Motor neuron (in vitro differentiated cells): ENCODE results near the gene ERBB2. TPM values are rescaled to one million over a fixed set of nuclear protein-coding genes. Genes with fewer than 3 reads are reported as not detected.

ENCODE experiments used
- ATAC-seq, 8 experiments: fragments of 200-7000 bp; cut with Tn5 transposase; replicated peaks in 6 of 8; 2 replicates each; pipeline ENCODE4 v1.8.0; 2021; ENCODE audit warnings: mild to moderate bottlenecking in 8 of 8, moderate library complexity in 8 of 8
- H3K27ac ChIP-seq, 2 donors: fragments of 250-450 bp; sonication (Bioruptor Pico); 2 replicates each; pipeline ENCODE4 v1.9.0; 2021; ENCODE audit warnings: antibody characterized with exemption in 2 of 2, mild to moderate bottlenecking in 2 of 2, moderate library complexity in 1 of 2
- H3K4me1 ChIP-seq, 2 donors: fragments of 250-450 bp; sonication (Bioruptor Pico); replicated peaks in 1 of 2; 2 replicates each; pipeline ENCODE4 v1.6.1; 2021; ENCODE audit warnings: antibody characterized with exemption in 2 of 2, mild to moderate bottlenecking in 2 of 2, moderate library complexity in 1 of 2
- H3K4me3 ChIP-seq, 5 donors: fragments of 250-450 bp; sonication (Bioruptor Pico); 2 replicates each; pipeline ENCODE4 v1.9.0; 2021; ENCODE audit warnings: antibody characterized with exemption in 5 of 5, mild to moderate bottlenecking in 5 of 5, moderate library complexity in 4 of 5
- WGBS, 10 experiments: fragments of 450-650 bp; shearing (Covaris generic); methylation state at CpG; one replicate each; pipeline ENCODE4 v1.0.0; 2022; 5-methylcytosine and 5-hydroxymethylcytosine counted together
- in situ Hi-C, 9 experiments: fragments of 400-800 bp; cut with MboI; loops; one replicate each; pipeline ENCODE4 v1.15.0; 2021; ENCODE audit warnings: low sequenced_read_pairs in 9 of 9, low pct_unique_long_range_greater_than_20kb in 2 of 9; ENCODE audit not compliant: unreplicated experiment in 9 of 9
- total RNA-seq, 8 experiments: library from RNA; unstranded; fragments of 300-600 nt; gene quantifications; 2 replicates each; pipeline versions ENCODE4 v1.2.3 to v1.2.4, GENCODE V29; 2022

The ERBB2 gene
- total RNA-seq, 8 experiments from 2014 or later: 7.0 to 54.7 (median 15.9) TPM

DNA sequence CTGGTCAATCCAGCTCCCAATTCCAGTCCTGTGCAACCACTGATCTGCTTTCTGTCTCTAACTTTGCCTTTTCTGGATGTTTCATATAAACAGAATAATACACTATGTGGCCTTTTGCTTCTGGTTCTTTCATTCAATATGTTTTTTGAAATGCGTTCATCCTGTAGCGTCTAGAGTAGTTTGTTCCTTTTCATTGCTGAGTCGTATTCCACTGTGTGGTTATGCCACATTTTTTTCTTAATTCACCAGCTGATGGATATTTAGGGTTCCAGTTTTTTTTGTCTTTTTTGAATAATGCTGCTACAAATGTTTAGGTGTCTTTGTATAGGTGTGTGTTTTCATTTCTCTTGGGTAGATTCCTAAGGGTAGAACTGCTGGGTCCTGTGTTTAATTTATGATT lies 32.7 kb downstream of the ERBB2 start:
- Histone ChIP-seq H3K27ac (no peak overlapping the region), H3K4me3 (no peak overlapping the region), H3K4me1 (peaks cover 0 to 4% of the 10 kb centered on the region in 2 donors)
- no peak for ATAC-seq
- in situ Hi-C loops: loop anchor here in 1 of 9 experiments (25.0 kb wide), 1 partner anchor 120 kb away; the partner anchor contains the start of gene NEUROD2
- 73 to 100% (median 93%) methylated on average over 3 of the region's 3 CpGs; no CpG with 5 or more reads in 1 of the 10 experiments for WGBS, 10 experiments

GRCh38 chr17:39735882-39736281 lies 36.0 kb downstream of the ERBB2 start:
- no peak for ATAC-seq
- WGBS, 10 experiments: 14 to 43% (median 30%) methylated on average over 1 of the region's 2 CpGs; no CpG with 5 or more reads in 6 of the 10 experiments
- Histone ChIP-seq H3K27ac (no peak overlapping the region), H3K4me3 (no peak overlapping the region), H3K4me1 (peaks cover 8 to 24% of the 10 kb centered on the region in 2 donors)
- in situ Hi-C loops: loop anchor here in 1 of 9 experiments (25.0 kb wide), 1 partner anchor 124 kb away; the partner anchor contains the start of gene NEUROD2

DNA sequence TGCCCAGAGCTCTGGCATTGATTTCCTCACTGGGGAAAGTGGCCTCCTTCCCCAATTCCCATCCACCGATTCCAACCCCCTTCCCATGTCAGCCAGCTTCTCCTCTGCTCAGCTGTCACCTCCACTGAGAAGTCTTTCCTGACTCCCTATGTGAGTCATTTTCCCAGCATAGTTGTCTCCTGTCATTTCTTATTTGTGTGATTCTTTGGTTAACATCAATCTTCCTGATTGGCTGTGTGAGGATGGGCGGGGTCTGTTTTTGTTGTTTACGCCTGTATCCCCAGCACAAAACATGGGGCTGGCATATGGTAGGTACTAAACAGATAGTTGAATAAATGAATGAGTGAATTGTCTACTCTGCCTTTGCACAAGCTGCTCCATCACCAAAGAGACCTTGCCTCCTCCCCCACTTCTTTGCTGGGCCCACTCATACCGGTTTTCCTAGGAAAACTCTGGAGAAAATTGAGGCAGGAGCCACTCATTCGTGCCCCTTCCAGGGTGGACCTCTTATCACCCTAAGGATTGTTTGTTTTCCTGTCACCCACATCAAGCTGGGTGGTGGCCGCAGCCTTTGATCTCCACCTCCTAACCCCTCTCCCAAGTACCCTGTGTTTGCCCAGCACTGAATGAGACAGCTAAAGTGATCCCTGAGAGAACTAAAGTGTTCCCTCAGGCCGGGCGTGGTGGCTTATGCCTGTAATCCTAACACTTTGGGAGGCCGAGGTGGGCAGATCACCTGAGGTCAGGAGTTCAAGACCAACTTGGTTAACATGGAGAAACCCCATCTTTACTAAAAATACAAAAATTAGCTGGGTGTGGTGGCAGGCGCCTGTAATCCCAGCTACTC lies 36.7 kb downstream of the ERBB2 start:
- Histone ChIP-seq H3K27ac (no peak overlapping the region), H3K4me3 (no peak overlapping the region), H3K4me1 (peaks cover 8 to 24% of the 10 kb centered on the region in 2 donors)
- in situ Hi-C loops: loop anchor here in 1 of 9 experiments (25.0 kb wide), 1 partner anchor 124 kb away; the partner anchor contains the start of gene NEUROD2
- WGBS, 10 experiments: 42 to 78% (median 63%) methylated on average over 1 to 7 of the region's 10 CpGs
- peak in 3 of 8 experiments; percentile 23 to 64 (median 33) for ATAC-seq

GRCh38 chr17:39737206-39737759 lies 37.4 kb downstream of the ERBB2 start:
- Histone ChIP-seq H3K4me3 (no peak overlapping the region), H3K27ac (no peak overlapping the region), H3K4me1 (peaks cover 8 to 24% of the 10 kb centered on the region in 2 donors)
- WGBS, 10 experiments: 80 to 100% (median 83%) methylated on average over 1 to 2 of the region's 13 CpGs; no CpG with 5 or more reads in 7 of the 10 experiments
- ATAC-seq: no peak
- in situ Hi-C loops: loop anchor here in 1 of 9 experiments (25.0 kb wide), 1 partner anchor 125 kb away; the partner anchor contains the start of gene NEUROD2

GRCh38 chr17:39737760-39738567 lies 38.1 kb downstream of the ERBB2 start, which contains the start of gene GRB7:
Gene GRB7 (plus strand): TSS chr17:39737938. CDS start chr17:39742302, 4,364 bp downstream.
- no peak within 1 kb of the TSS for H3K27ac ChIP-seq
- H3K4me3 ChIP-seq: no peak within 1 kb of the TSS
- 0 to 61% methylated on average over 1 to 3 of the region's 34 CpGs; no CpG with 5 or more reads in 8 of the 10 experiments for WGBS, 10 experiments
- peaks cover 8 to 24% of the 10 kb centered on the region in 2 donors for H3K4me1 ChIP-seq
- in situ Hi-C loops: loop anchor here in 1 of 9 experiments (25.0 kb wide), 1 partner anchor 126 kb away; the partner anchor contains the start of gene NEUROD2
- peak in 1 of 8 experiments; percentile 46 for ATAC-seq

DNA sequence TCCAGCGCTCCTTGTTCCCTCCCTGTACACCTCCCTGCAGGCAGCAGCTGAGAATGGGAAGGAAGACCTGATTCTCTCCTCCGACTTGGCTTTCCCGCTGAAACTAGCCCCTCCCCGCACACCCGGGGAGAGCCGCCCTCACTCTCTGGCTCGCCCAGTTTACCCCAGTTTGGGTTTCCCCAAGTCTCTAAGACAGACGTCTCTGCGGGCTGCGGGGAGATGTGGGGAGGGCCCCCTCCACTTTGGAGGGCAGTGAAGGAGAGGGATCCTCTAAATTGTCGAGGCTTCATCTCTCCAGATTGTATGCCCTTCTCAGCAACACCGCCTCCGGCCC lies 38.7 kb downstream of the ERBB2 start:
- no peak overlapping the region for H3K27ac ChIP-seq
- H3K4me3 ChIP-seq: no peak overlapping the region
- ATAC-seq: peak in 6 of 8 experiments; percentile 26 to 44 (median 35)
- H3K4me1 ChIP-seq: peaks cover 8 to 24% of the 10 kb centered on the region in 2 donors
- WGBS, 10 experiments: no CpG with 5 or more reads among the region's 13 CpGs
- in situ Hi-C loops: loop anchor here in 1 of 9 experiments (25.0 kb wide), 1 partner anchor 126 kb away; the partner anchor contains the start of gene NEUROD2

DNA sequence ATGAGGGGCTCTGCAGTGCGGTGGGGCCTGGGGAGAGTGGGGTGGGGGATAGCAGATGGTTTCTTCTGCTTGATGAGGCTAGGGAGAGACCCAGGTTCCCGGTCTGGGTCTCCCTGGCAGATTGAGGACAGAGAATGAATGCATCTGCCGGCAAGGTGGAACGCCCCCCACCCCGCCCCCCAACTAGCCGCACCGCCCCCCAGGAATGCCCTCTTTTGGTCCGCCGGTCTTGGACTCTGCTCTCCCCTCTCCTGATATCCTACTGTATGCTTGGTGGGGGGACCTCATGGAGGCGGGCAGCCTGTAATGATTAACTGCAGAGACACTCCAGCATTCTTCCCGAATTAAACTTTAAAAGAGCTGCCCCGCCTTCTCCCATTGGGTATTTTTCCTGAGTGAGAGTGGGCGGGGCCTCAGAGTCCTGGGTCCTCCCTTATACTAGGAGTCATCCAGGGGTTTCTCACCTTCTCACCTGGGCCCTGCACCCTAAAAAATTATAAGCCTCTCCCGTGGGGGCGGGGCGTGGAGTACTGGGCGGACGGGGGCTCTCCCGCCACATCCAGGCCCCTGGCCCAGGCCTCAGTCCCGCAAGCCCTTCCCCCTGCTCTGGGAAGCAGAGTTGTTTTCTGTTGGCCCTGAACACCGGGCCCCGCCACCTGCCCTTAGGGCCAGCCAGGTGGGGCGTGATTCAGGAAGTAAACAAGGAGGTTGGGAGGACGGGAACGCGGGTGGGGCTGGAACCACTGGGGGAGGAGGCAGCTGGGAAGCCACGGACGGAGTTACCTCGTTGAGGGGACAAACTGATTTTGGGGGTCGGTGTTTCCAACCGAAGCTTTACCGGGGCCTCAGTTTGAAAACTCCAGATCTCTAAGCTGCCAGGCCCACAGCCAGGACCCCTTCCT lies 39.4 kb downstream of the ERBB2 start:
- no peak overlapping the region for H3K27ac ChIP-seq
- in situ Hi-C loops: loop anchor here in 1 of 9 experiments (25.0 kb wide), 1 partner anchor 127 kb away; the partner anchor contains the start of gene NEUROD2
- ATAC-seq: peak; percentile 9 to 72 (median 40)
- peaks cover 8 to 24% of the 10 kb centered on the region in 2 donors for H3K4me1 ChIP-seq
- WGBS, 10 experiments: 4 to 20% methylated on average over 1 to 5 of the region's 32 CpGs; no CpG with 5 or more reads in 8 of the 10 experiments
- no peak overlapping the region for H3K4me3 ChIP-seq

DNA sequence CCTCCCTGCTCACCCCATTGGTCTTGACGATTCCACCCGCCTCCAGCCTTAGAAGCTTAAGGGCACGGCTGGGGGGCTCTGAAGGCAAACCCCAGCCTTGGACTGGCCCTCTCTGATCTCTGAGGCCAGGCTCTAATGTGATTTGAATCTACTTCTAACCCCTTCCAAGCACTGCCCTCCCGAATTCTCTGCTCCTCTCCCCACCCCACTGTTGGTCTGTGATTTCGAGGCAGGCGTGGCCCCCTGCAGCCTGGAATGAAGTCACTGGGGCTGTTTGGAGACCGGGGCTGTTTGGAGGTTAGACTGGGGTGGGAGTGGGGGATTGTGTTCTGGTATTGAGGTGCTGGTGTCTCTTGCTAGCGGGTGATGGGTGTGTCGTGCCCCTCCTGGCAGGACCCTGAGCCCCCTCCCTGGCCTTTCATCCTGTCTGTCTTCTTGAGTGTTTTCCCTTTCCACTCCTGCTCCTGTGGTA lies 40.1 kb downstream of the ERBB2 start:
- ATAC-seq: peak in 2 of 8 experiments; percentile 16 to 33
- WGBS, 10 experiments: 59 to 80% methylated on average over 1 to 3 of the region's 9 CpGs; no CpG with 5 or more reads in 8 of the 10 experiments
- Histone ChIP-seq H3K4me1 (peaks cover 8 to 24% of the 10 kb centered on the region in 2 donors), H3K4me3 (no peak overlapping the region), H3K27ac (no peak overlapping the region)
- in situ Hi-C loops: loop anchor here in 1 of 9 experiments (25.0 kb wide), 1 partner anchor 128 kb away; the partner anchor contains the start of gene NEUROD2

DNA sequence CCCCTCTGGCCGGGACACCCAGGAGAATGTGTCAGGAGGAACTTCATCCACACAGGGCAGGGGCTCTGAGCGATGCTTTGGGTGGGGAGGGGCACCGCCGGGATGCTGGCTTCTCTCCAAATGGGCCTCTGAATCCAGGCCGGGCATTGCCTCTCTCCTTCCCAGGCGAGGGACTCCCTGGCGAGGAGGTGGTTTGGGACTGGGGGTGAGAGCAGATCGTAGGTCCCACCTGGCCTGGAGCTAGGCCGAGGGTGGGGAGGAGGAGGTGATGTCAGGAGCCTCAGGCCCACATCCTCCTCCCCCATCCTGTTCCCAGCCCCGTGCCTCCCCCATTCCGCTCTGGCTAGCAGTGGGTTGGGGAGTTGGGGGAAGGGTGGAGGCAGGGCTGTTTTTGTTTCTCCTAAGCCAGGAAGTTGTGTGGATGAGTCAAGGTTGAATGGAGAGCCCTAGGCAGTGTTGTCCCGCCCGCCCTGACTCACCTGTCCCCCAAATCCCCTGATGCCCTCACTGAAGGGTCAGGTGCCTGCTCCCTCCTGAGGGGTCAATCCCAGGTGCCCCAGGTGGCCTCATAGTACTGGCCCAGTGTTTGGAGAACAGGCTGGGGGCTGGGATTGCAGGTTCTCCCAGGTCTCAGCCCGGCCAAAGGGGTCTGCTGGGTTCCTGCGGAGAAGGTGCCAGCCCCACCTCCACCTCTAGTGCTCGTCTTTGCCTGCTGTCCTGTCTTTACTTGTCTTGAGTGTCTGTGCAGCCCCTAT lies 40.7 kb downstream of the ERBB2 start:
- in situ Hi-C loops: loop anchor here in 1 of 9 experiments (25.0 kb wide), 1 partner anchor 128 kb away; the partner anchor contains the start of gene NEUROD2
- Histone ChIP-seq H3K27ac (no peak overlapping the region), H3K4me3 (no peak overlapping the region), H3K4me1 (peaks cover 8 to 24% of the 10 kb centered on the region in 2 donors)
- WGBS, 10 experiments: 60 to 100% methylated on average over 1 to 2 of the region's 16 CpGs; no CpG with 5 or more reads in 8 of the 10 experiments
- ATAC-seq: peak in 2 of 8 experiments; percentile 28 to 49

DNA sequence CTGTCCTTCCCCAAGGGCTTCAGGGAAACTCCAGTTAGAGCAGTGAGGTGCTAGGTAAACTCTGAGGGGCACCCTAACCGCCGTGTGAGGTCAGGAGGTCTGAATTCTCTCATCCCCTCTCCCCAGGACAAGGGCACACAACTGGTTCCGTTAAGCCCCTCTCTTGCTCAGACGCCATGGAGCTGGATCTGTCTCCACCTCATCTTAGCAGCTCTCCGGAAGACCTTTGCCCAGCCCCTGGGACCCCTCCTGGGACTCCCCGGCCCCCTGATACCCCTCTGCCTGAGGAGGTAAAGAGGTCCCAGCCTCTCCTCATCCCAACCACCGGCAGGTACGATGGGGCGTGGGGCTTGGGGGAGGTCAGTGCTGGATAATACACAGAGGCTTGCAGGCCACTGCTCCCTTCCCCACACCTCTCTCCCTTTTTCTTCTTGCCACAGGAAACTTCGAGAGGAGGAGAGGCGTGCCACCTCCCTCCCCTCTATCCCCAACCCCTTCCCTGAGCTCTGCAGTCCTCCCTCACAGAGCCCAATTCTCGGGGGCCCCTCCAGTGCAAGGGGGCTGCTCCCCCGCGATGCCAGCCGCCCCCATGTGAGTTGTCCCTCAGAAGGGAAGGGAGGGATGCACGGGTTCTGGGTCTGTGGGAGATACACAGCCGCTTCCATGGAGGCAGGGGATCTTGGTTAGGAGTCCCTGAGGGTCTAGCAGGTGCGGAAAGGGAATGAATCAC lies 42.4 kb downstream of the ERBB2 start:
- H3K4me1 ChIP-seq: peaks cover 8 to 24% of the 10 kb centered on the region in 2 donors
- 40 to 90% methylated on average over 1 to 2 of the region's 18 CpGs; no CpG with 5 or more reads in 8 of the 10 experiments for WGBS, 10 experiments
- in situ Hi-C loops: loop anchor here in 1 of 9 experiments (25.0 kb wide), 1 partner anchor 130 kb away; the partner anchor contains the start of gene NEUROD2
- H3K27ac ChIP-seq: no peak overlapping the region
- no peak overlapping the region for H3K4me3 ChIP-seq
- no peak for ATAC-seq
